Hepatocyte (in vitro differentiated cells): Measurements from ENCODE around the gene ABCA13. TPM values are rescaled to one million over a fixed set of nuclear protein-coding genes. Genes with fewer than 3 reads are reported as not detected.

Experiments used
- DNase-seq: peaks from one replicate; pipeline ENCODE4 v3.0.0-alpha.2; 2016; ENCODE audit warnings: low spot score
- H2AFZ ChIP-seq: fragments of 200-600 bp; sonication (generic); 2 replicates; pipeline ENCODE4 v1.6.0; 2016; ENCODE audit warnings: antibody characterized with exemption, mild to moderate bottlenecking
- H3K27ac ChIP-seq: fragments of 200-600 bp; sonication (generic); 2 replicates; pipeline ENCODE4 v1.5.1; 2016; ENCODE audit warnings: mild to moderate bottlenecking
- H3K27me3 ChIP-seq: fragments of 200-600 bp; sonication (generic); 2 replicates; pipeline ENCODE4 v1.6.1; 2016
- H3K36me3 ChIP-seq: fragments of 200-600 bp; sonication (generic); replicated peaks from 2 replicates; pipeline ENCODE4 v1.5.1; 2016; ENCODE audit warnings: low read depth; ENCODE audit not compliant: insufficient read depth
- H3K4me1 ChIP-seq: fragments of 200-600 bp; sonication (generic); 2 replicates; pipeline ENCODE4 v1.5.1; 2016; ENCODE audit warnings: mild to moderate bottlenecking, moderate library complexity; ENCODE audit not compliant: insufficient read depth
- H3K4me2 ChIP-seq: fragments of 200-600 bp; sonication (generic); 2 replicates; pipeline ENCODE4 v1.6.0; 2016
- H3K4me3 ChIP-seq: fragments of 200-600 bp; sonication (generic); 2 replicates; pipeline ENCODE4 v1.5.1; 2016; ENCODE audit warnings: mild to moderate bottlenecking
- H3K79me2 ChIP-seq: fragments of 200-600 bp; sonication (generic); 2 replicates; pipeline ENCODE4 v1.6.0; 2017; ENCODE audit warnings: mild to moderate bottlenecking
- H3K9me2 ChIP-seq: fragments of 200-600 bp; sonication (generic); replicated peaks from 2 replicates; pipeline ENCODE4 v1.6.0; 2017; ENCODE audit warnings: mild to moderate bottlenecking; ENCODE audit not compliant: insufficient read depth
- H3K9me3 ChIP-seq: fragments of 200-600 bp; sonication (generic); 2 replicates; pipeline ENCODE4 v1.5.1; 2016; ENCODE audit warnings: low read depth, mild to moderate bottlenecking
- H4K20me1 ChIP-seq: fragments of 200-600 bp; sonication (generic); 2 replicates; pipeline ENCODE4 v1.6.0; 2016; ENCODE audit warnings: mild to moderate bottlenecking; ENCODE audit not compliant: insufficient read depth, poor library complexity, severe bottlenecking
- CTCF ChIP-seq: fragments of 200-600 bp; sonication (generic); IDR thresholded peaks from 2 replicates; pipeline ENCODE4 v1.5.1; 2016; ENCODE audit warnings: antibody characterized with exemption, mild to moderate bottlenecking; ENCODE audit not compliant: poor library complexity
- EZH2 ChIP-seq: fragments of 200-600 bp; sonication (generic); IDR thresholded peaks from 2 replicates; pipeline ENCODE4 v1.6.1; 2016; ENCODE audit warnings: antibody characterized with exemption, mild to moderate bottlenecking, borderline replicate concordance
- EZH2phosphoT487 ChIP-seq: fragments of 200-600 bp; sonication (generic); IDR thresholded peaks from one replicate; pipeline ENCODE4 v1.6.1; 2018; ENCODE audit warnings: antibody characterized with exemption, mild to moderate bottlenecking, low read depth, moderate library complexity; ENCODE audit not compliant: unreplicated experiment, severe bottlenecking
- WGBS: methylation state at CpG from one replicate; pipeline ENCODE4 v1.1.6; 2016; ENCODE audit warnings: low lambda C conversion rate; ENCODE audit errors: missing lambda C conversion rate; 5-methylcytosine and 5-hydroxymethylcytosine counted together
- polyA plus RNA-seq: library from polyadenylated mRNA; unstranded; fragments of >200 nt; fragmentation: Nextera tagmentation; extraction: Ambion mirVana; gene quantifications from 2 replicates; pipeline ENCODE4 v1.2.1, GENCODE V29; 2016
- total RNA-seq: library from RNA; depleted of rRNA; stranded (reverse); fragments of >200 nt; gene quantifications from 2 replicates; pipeline ENCODE4 v1.2.3, GENCODE V29; 2014

Gene ABCA13
- total and polyA plus RNA-seq, 2 experiments from 2014 or later: 0.57 to 2.0 TPM

GRCh38 chr7:48617508-48617907 is 446.2 kb downstream of the ABCA13 start:
- no peaks in the 10 kb centered on the region for H4K20me1 ChIP-seq
- H3K9me2 ChIP-seq: no peaks in the 10 kb centered on the region
- no peaks in the 10 kb centered on the region for H3K27me3 ChIP-seq
- H3K4me3 ChIP-seq: no peak overlapping the region
- H3K9me3 ChIP-seq: no peaks in the 10 kb centered on the region
- TF ChIP-seq EZH2: no peak
- no peak for TF ChIP-seq CTCF
- no peak for TF ChIP-seq EZH2phosphoT487
- no peak overlapping the region for H3K27ac ChIP-seq
- no peak for DNase-seq
- no peak overlapping the region for H2AFZ ChIP-seq
- WGBS: 87% methylated on average over 7 of the region's 7 CpGs
- H3K4me1 ChIP-seq: no peaks in the 10 kb centered on the region
- no peak overlapping the region for H3K4me2 ChIP-seq
- no peaks in the 10 kb centered on the region for H3K36me3 ChIP-seq
- no peaks in the 10 kb centered on the region for H3K79me2 ChIP-seq

- Histone ChIP-seq H4K20me1 (no peaks in the 10 kb centered on the region), H3K27me3 (no peaks in the 10 kb centered on the region), H3K79me2 (no peaks in the 10 kb centered on the region), H3K9me3 (no peaks in the 10 kb centered on the region), H3K4me3 (no peak overlapping the region), H3K36me3 (no peaks in the 10 kb centered on the region), H3K4me2 (no peak overlapping the region), H3K4me1 (no peaks in the 10 kb centered on the region), H3K9me2 (no peaks in the 10 kb centered on the region), H2AFZ (no peak overlapping the region), H3K27ac (no peak overlapping the region)
- no peak for DNase-seq
- no peak for TF ChIP-seq EZH2
- TF ChIP-seq CTCF: no peak
- TF ChIP-seq EZH2phosphoT487: no peak
- 94% methylated on average over 3 of the region's 3 CpGs for WGBS
These were observed 446.7 kb downstream of the ABCA13 start for GRCh38 chr7:48617993-48618392.

DNA sequence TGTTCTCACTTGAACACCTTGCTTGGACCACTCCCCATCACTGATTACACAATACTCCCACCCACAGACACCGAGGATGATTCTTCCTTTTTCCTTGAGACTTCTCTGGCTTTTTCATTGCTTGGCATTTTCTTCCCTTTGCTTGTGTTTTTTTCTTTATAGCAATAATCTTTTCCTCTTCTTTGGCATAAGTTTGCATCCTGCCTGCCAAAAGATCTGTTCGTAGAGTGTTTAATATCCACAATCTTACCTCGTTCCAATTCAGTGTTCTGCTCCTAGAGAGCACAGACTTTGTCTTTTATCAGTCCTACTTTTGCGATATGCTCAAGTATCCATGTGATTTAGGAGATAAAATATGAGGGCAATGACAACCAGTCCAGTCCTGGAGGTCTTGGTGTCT is 449.8 kb downstream of the ABCA13 start:
- Histone ChIP-seq H4K20me1 (no peaks in the 10 kb centered on the region), H2AFZ (no peak overlapping the region), H3K4me2 (no peak overlapping the region), H3K4me1 (no peaks in the 10 kb centered on the region), H3K4me3 (no peak overlapping the region), H3K79me2 (no peaks in the 10 kb centered on the region), H3K27ac (no peak overlapping the region), H3K9me3 (no peaks in the 10 kb centered on the region), H3K9me2 (no peaks in the 10 kb centered on the region), H3K27me3 (no peaks in the 10 kb centered on the region), H3K36me3 (no peaks in the 10 kb centered on the region)
- WGBS: 75% methylated on average over 4 of the region's 4 CpGs
- no peak for DNase-seq
- TF ChIP-seq EZH2 (no peak), CTCF (no peak), EZH2phosphoT487 (no peak)

- no peak for DNase-seq
- H4K20me1 ChIP-seq: no peaks in the 10 kb centered on the region
- TF ChIP-seq CTCF (no peak), EZH2phosphoT487 (no peak), EZH2 (no peak)
- no peak overlapping the region for H3K4me2 ChIP-seq
- no peaks in the 10 kb centered on the region for H3K79me2 ChIP-seq
- H3K4me3 ChIP-seq: no peak overlapping the region
- no peaks in the 10 kb centered on the region for H3K9me2 ChIP-seq
- no peaks in the 10 kb centered on the region for H3K9me3 ChIP-seq
- H3K4me1 ChIP-seq: no peaks in the 10 kb centered on the region
- H2AFZ ChIP-seq: no peak overlapping the region
- 90% methylated on average over 4 of the region's 4 CpGs for WGBS
- H3K27ac ChIP-seq: no peak overlapping the region
- no peaks in the 10 kb centered on the region for H3K27me3 ChIP-seq
- no peaks in the 10 kb centered on the region for H3K36me3 ChIP-seq
These were observed 455.9 kb downstream of the ABCA13 start for GRCh38 chr7:48627164-48627563.
